ENCODE results near the gene MTIF2. TPM values are rescaled to one million over a fixed set of nuclear protein-coding genes. Genes with fewer than 3 reads are reported as not detected.

MTIF2 gene
- total and polyA plus RNA-seq, 2 donors (not counting 1 experiment from before 2014, with no cell fraction given), result 22.8 to 54.0 TPM

- Histone ChIP-seq H4K20me1 (ENCODE audit: control insufficient read depth, extremely low read depth, insufficient read depth, low read length) (no peaks in the 10 kb centered on the region), H3K79me2 (ENCODE audit: control insufficient read depth, insufficient read depth, low read length) (no peaks in the 10 kb centered on the region), H3K27me3 (ENCODE audit: control insufficient read depth, insufficient read depth, low read length) (no peaks in the 10 kb centered on the region), H3K36me3 (ENCODE audit: control insufficient read depth, insufficient read depth, low read length) (no peaks in the 10 kb centered on the region), H3K4me1 (ENCODE audit: control insufficient read depth, extremely low read depth, insufficient read depth, low read length) (no peaks in the 10 kb centered on the region), H3K27ac (ENCODE audit: insufficient read depth, low read length) (no peak overlapping the region), H3K4me3 (replicated peaks in 1 of 4; ENCODE audit: control extremely low read depth in 1 of 4, insufficient read depth in 1 of 4, low read depth in 3 of 4, low read length in 4 of 4) (no peak overlapping the region), H3K9ac (ENCODE audit: insufficient read depth, low read length) (no peak overlapping the region), H3K4me2 (ENCODE audit: extremely low read depth, insufficient read depth, low read length) (no peak overlapping the region), H3K9me3 (ENCODE audit: control insufficient read depth, insufficient read depth, low read depth, low read length) (no peaks in the 10 kb centered on the region), H2AFZ (ENCODE audit: low read length) (no peak overlapping the region)
- TF ChIP-seq, protein P1, sequence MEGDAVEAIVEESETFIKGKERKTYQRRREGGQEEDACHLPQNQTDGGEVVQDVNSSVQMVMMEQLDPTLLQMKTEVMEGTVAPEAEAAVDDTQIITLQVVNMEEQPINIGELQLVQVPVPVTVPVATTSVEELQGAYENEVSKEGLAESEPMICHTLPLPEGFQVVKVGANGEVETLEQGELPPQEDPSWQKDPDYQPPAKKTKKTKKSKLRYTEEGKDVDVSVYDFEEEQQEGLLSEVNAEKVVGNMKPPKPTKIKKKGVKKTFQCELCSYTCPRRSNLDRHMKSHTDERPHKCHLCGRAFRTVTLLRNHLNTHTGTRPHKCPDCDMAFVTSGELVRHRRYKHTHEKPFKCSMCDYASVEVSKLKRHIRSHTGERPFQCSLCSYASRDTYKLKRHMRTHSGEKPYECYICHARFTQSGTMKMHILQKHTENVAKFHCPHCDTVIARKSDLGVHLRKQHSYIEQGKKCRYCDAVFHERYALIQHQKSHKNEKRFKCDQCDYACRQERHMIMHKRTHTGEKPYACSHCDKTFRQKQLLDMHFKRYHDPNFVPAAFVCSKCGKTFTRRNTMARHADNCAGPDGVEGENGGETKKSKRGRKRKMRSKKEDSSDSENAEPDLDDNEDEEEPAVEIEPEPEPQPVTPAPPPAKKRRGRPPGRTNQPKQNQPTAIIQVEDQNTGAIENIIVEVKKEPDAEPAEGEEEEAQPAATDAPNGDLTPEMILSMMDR (conservative IDR thresholded peaks at IDR 0.05 in 1 of 2, IDR thresholded peaks at IDR 0.05 in 1 of 2; ENCODE audit: low read depth in 1 of 2, low read length in 2 of 2), result no peak
- TF ChIP-seq EZH2 (IDR thresholded peaks at IDR 0.05; ENCODE audit: low read length, missing control alignments), result no peak
- DNase-seq (ENCODE audit: low read depth in 2 of 2), result no peak
These were observed 32.2 kb upstream of the MTIF2 start for GRCh38 chr2:55301277-55301676.

DNA sequence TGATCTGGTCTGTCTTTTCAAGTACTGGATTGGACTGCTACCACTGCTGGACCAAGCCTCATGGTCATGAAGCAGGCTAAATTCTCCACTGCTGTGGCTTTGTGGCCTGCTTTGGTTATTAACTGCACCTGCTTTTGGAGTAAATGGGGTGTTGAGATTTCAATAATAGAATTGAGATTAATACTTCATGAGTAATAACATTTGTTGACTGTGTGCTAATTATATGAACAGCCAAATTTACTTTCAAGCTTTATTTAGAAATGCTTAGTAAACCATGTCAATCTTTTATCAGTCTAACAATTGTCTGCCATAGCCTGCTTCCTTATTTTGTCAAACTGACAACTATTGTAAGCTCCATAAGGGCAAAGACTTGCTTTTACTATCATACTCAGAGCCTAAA, 27.4 kb upstream of the MTIF2 start:
- Histone ChIP-seq H4K20me1 (ENCODE audit: control insufficient read depth, extremely low read depth, insufficient read depth, low read length) (no peaks in the 10 kb centered on the region), H3K27me3 (ENCODE audit: control insufficient read depth, insufficient read depth, low read length) (no peaks in the 10 kb centered on the region), H3K9ac (ENCODE audit: insufficient read depth, low read length) (no peak overlapping the region), H3K79me2 (ENCODE audit: control insufficient read depth, insufficient read depth, low read length) (no peaks in the 10 kb centered on the region), H3K9me3 (ENCODE audit: control insufficient read depth, insufficient read depth, low read depth, low read length) (no peaks in the 10 kb centered on the region), H2AFZ (ENCODE audit: low read length) (no peak overlapping the region), H3K4me1 (ENCODE audit: control insufficient read depth, extremely low read depth, insufficient read depth, low read length) (no peaks in the 10 kb centered on the region), H3K4me2 (ENCODE audit: extremely low read depth, insufficient read depth, low read length) (no peak overlapping the region), H3K27ac (ENCODE audit: insufficient read depth, low read length) (no peak overlapping the region), H3K4me3 (replicated peaks in 1 of 4; ENCODE audit: control extremely low read depth in 1 of 4, insufficient read depth in 1 of 4, low read depth in 3 of 4, low read length in 4 of 4) (no peak overlapping the region), H3K36me3 (ENCODE audit: control insufficient read depth, insufficient read depth, low read length) (no peaks in the 10 kb centered on the region)
- DNase-seq (ENCODE audit: low read depth in 2 of 2), result no peak
- TF ChIP-seq, protein P1 (conservative IDR thresholded peaks at IDR 0.05 in 1 of 2, IDR thresholded peaks at IDR 0.05 in 1 of 2; ENCODE audit: low read depth in 1 of 2, low read length in 2 of 2), result no peak
- TF ChIP-seq EZH2 (IDR thresholded peaks at IDR 0.05; ENCODE audit: low read length, missing control alignments), result no peak

- H3K9me3 ChIP-seq (ENCODE audit: control insufficient read depth, insufficient read depth, low read depth, low read length), result no peaks in the 10 kb centered on the region
- H2AFZ ChIP-seq (ENCODE audit: low read length), result no peak overlapping the region
- no peaks in the 10 kb centered on the region for H3K4me1 ChIP-seq (ENCODE audit: control insufficient read depth, extremely low read depth, insufficient read depth, low read length)
- H3K27ac ChIP-seq (ENCODE audit: insufficient read depth, low read length), result no peak overlapping the region
- no peaks in the 10 kb centered on the region for H3K79me2 ChIP-seq (ENCODE audit: control insufficient read depth, insufficient read depth, low read length)
- H3K9ac ChIP-seq (ENCODE audit: insufficient read depth, low read length), result no peak overlapping the region
- no peak for TF ChIP-seq EZH2 (IDR thresholded peaks at IDR 0.05; ENCODE audit: low read length, missing control alignments)
- TF ChIP-seq, protein P1 (conservative IDR thresholded peaks at IDR 0.05 in 1 of 2, IDR thresholded peaks at IDR 0.05 in 1 of 2; ENCODE audit: low read depth in 1 of 2, low read length in 2 of 2), result no peak
- H3K36me3 ChIP-seq (ENCODE audit: control insufficient read depth, insufficient read depth, low read length), result no peaks in the 10 kb centered on the region
- H3K4me2 ChIP-seq (ENCODE audit: extremely low read depth, insufficient read depth, low read length), result no peak overlapping the region
- no peak for DNase-seq (ENCODE audit: low read depth in 2 of 2)
- H3K27me3 ChIP-seq (ENCODE audit: control insufficient read depth, insufficient read depth, low read length), result no peaks in the 10 kb centered on the region
- H4K20me1 ChIP-seq (ENCODE audit: control insufficient read depth, extremely low read depth, insufficient read depth, low read length), result no peaks in the 10 kb centered on the region
- peak overlapping the region in 1 of 4 experiments; percentile 70 for H3K4me3 ChIP-seq (replicated peaks in 1 of 4; ENCODE audit: control extremely low read depth in 1 of 4, insufficient read depth in 1 of 4, low read depth in 3 of 4, low read length in 4 of 4)
These were observed 14.1 kb upstream of the MTIF2 start for GRCh38 chr2:55283083-55283482.

All from fibroblast of lung (primary cell).